ENCODE results near the gene INSC.

GRCh38 chr11:15196704-15197103 is 82.0 kb downstream of the INSC start:
- TF ChIP-seq EP300 (IDR thresholded peaks at IDR 0.05) (no peak), CTCF (IDR thresholded peaks at IDR 0.05) (no peak)

Measured in tibial nerve (tissue), 4 donors.